ENCODE results near the gene ANKRD16.

DNA sequence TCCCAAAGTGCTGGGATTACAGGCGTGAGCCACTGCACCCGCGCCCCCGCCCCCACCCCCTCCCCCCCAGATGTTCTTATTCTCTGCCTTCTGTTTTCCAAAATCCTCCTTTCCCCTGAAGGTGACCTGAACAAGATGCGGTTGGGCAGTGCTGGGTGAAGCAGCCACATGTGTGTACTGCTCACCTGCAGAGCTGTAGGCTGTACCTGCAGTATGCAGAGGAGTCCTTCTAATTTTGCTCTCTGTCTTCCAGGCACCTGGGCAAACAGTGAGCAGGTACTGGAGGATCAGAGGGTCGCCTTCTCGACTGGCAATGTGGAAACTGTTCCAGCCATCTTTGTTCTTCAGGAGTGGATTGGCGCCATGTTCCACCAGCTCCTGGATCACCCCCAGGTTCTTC lies 2.1 kb downstream of the ANKRD16 start:
- TF ChIP-seq, protein P1, sequence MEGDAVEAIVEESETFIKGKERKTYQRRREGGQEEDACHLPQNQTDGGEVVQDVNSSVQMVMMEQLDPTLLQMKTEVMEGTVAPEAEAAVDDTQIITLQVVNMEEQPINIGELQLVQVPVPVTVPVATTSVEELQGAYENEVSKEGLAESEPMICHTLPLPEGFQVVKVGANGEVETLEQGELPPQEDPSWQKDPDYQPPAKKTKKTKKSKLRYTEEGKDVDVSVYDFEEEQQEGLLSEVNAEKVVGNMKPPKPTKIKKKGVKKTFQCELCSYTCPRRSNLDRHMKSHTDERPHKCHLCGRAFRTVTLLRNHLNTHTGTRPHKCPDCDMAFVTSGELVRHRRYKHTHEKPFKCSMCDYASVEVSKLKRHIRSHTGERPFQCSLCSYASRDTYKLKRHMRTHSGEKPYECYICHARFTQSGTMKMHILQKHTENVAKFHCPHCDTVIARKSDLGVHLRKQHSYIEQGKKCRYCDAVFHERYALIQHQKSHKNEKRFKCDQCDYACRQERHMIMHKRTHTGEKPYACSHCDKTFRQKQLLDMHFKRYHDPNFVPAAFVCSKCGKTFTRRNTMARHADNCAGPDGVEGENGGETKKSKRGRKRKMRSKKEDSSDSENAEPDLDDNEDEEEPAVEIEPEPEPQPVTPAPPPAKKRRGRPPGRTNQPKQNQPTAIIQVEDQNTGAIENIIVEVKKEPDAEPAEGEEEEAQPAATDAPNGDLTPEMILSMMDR (IDR thresholded peaks at IDR 0.05; ENCODE audit: poor library complexity, severe bottlenecking): no peak
- TF ChIP-seq, protein P2, sequence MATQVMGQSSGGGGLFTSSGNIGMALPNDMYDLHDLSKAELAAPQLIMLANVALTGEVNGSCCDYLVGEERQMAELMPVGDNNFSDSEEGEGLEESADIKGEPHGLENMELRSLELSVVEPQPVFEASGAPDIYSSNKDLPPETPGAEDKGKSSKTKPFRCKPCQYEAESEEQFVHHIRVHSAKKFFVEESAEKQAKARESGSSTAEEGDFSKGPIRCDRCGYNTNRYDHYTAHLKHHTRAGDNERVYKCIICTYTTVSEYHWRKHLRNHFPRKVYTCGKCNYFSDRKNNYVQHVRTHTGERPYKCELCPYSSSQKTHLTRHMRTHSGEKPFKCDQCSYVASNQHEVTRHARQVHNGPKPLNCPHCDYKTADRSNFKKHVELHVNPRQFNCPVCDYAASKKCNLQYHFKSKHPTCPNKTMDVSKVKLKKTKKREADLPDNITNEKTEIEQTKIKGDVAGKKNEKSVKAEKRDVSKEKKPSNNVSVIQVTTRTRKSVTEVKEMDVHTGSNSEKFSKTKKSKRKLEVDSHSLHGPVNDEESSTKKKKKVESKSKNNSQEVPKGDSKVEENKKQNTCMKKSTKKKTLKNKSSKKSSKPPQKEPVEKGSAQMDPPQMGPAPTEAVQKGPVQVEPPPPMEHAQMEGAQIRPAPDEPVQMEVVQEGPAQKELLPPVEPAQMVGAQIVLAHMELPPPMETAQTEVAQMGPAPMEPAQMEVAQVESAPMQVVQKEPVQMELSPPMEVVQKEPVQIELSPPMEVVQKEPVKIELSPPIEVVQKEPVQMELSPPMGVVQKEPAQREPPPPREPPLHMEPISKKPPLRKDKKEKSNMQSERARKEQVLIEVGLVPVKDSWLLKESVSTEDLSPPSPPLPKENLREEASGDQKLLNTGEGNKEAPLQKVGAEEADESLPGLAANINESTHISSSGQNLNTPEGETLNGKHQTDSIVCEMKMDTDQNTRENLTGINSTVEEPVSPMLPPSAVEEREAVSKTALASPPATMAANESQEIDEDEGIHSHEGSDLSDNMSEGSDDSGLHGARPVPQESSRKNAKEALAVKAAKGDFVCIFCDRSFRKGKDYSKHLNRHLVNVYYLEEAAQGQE (IDR thresholded peaks at IDR 0.05; ENCODE audit: borderline replicate concordance): no peak
- TF ChIP-seq EP300 (conservative IDR thresholded peaks at IDR 0.05; ENCODE audit: poor library complexity, severe bottlenecking): no peak
- TF ChIP-seq EZH2 (IDR thresholded peaks at IDR 0.05; ENCODE audit: borderline replicate concordance, insufficient read depth, low read length, poor library complexity, severe bottlenecking): no peak
- no peak for TF ChIP-seq SMC3 (conservative IDR thresholded peaks at IDR 0.05; ENCODE audit: poor library complexity)
